GM19328 (cell line): ENCODE results near the gene PPEF1.
A peak's percentile ranks its signal among the peaks of the same experiment; 100 is the strongest.
"Not testable (repeated sequence)": the region's sequence is repeated elsewhere in the genome, so short reads cannot be mapped to it uniquely, and the experiment has no call there.

ENCODE experiments used
- ATAC-seq: cut with Tn5 transposase; IDR thresholded peaks from one replicate; pipeline ENCODE4 v1.9.1; 2021; ENCODE audit warnings: mild to moderate bottlenecking, moderate library complexity; ENCODE audit not compliant: unreplicated experiment

The PPEF1 gene

GRCh38 chrX:18793601-18794089 is 86.2 kb downstream of the PPEF1 start:
- no peak for ATAC-seq

DNA sequence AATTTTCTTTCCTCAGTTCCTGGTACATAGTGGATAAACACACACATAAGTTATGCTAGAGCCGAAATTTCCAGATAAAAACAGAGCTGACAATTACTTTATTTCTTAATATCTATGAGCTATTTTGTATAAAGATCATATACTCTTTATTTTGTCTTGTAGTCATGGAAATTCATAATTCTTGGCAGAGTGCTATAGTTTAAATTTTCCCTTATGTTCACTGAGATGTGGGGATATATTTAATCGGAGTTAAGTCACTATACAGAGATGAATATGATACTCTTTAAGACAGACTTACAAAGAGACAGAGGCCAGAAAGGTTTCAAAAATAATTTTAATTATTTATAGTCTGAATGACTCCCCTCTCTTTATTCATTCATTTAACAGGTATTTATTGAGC is 89.7 kb downstream of the PPEF1 start:
- no peak for ATAC-seq

- ATAC-seq, result no peak
Observed at GRCh38 chrX:18799911-18800310, 92.5 kb downstream of the PPEF1 start.

GRCh38 chrX:18809641-18810040 is 102.2 kb downstream of the PPEF1 start:
- no peak for ATAC-seq

- ATAC-seq, result no peak
Observed at GRCh38 chrX:18810416-18810815, 103.0 kb downstream of the PPEF1 start.

- no peak for ATAC-seq
Observed at GRCh38 chrX:18825375-18825774, 117.9 kb downstream of the PPEF1 start.

GRCh38 chrX:18828832-18829404 is 121.5 kb downstream of the PPEF1 start:
- no peak for ATAC-seq

DNA sequence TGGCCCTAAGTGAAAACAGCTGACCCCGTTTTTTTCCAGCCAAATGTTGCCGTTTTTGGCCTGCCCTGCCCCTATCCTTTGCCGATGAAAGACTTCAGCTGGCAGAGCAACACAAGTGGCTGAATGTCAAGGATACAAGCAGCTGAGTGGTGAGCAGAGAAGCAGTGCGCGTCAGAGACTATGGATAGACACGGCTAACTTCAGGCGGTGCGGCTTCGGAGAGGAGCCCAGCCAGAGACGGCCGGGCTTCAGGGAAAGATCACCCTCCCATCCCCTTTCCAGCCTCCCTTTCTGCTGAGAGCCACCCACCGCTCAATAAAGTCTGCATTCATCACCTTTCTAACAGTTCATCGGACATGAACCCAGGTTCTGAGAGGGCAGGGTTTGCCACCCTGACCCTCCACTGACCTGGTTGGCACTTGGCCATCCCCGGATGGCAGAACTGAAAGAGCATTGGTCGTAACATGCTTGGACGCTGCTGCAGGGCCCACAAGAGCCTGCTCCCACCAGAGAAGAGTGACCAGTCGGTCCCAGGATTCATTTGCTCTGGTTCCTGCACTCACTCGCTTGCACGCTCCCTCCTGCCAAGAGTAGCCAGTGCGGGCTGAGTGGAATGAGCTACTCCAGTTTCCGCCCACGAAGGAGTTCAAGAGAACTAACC is 125.8 kb downstream of the PPEF1 start:
- no peak for ATAC-seq

DNA sequence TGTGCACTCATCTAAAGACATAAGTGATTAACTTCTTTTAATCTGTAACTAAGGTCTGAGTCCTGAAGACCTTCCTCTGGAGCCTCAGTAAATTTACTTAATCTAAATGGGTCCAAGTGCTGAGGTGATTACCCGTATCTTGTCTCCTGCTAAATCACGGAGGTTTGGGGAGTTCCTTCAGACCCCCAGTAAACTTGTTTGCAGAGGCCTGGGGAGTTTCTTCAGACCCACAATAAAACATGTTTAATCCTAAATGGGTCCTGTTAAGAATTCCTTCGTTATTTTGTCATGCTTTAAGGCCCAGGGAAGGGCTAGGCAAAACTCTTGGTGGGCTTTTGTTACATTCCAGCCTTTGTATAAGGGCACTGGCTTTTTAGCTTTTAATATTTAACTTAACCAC is 140.5 kb downstream of the PPEF1 start:
- not testable (repeated sequence) for ATAC-seq

DNA sequence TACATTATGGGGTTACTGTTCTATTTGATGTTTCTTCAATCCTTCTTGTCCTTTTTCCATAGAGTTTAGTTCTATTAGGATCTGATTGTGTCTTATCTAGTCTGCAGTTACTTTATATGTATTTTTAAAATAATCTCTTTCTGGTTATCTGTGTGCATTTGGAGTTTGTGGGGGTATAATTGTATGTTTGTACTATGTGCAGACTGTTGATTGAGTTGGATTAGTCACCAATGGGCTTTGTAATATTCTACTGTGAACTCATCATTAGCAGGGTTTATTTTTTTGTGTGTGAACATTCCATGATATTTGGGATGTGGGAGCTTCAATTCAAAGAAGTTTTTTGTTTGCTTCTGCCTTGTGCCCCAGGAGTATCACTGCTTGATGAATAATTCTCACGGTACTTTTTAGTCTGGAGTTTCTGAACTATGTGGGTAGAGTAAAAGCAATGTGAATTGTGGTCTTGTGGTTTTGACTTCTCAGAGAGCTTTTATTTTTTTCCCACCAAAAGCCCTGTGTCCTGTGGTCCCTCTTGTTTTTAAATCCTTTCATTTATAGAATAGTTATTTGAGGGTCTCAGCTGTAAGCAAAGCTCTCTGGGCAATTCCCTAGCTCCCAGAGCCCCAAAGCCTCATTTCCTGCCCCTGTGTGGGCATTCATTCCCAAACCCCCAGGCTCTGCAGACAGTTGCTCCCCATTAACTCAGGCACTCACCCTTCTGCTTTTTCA is 148.6 kb downstream of the PPEF1 start:
- ATAC-seq, result peak; percentile 86

DNA sequence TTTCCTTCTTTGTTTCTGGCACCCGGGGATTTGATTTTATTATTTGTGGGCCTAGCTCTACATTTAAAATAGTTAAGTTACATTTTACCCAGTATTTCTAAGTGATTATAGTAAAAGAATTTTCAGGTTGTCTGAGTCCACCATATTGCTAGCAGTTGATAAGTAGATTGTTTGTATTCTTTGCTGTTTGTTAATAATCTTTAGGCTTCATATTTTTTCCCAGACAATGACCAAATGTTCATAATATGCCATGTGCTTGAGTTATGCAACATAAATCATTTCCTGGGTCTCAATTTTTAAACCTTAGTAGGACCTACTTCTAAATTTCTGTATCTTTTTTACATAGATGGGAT is 149.2 kb downstream of the PPEF1 start:
- ATAC-seq, result no peak

GRCh38 chrX:18861511-18861910 is 154.1 kb downstream of the PPEF1 start:
- no peak for ATAC-seq

- no peak for ATAC-seq
Observed at GRCh38 chrX:18864390-18864920, 157.0 kb downstream of the PPEF1 start.

DNA sequence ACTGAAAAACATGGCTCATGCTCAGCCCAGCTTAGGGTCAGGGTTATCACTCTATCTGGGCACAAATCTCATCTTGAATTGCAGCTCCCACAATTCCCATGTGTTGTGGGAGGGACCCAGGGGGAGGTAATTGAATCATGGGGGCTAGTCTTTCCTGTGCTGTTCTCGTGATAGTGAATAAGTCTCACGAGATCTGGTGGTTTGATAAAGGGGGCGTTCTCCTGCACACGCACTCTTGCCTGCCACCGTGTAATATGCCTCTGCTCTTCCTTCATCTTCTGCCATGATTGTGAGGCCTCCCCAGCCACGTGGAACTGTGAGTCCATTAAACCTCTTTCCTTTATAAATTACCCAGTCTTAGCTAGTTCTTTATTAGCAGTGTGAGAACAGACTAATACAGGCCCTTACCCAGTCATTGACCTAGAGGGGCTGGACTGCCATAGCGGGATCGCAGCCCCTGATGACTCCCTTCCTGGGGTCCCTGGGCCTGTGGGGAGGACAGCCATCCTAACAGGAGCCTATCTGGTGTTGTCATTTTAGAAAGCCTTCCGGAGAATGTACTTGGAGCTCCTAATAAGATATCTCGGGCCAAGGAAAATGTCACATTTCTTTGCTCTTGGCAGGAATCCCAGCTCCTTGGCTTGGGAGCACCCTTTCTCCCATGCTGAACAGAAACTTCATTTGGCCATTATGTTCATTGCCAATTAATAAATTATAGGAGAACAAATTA is 163.9 kb downstream of the PPEF1 start:
- no peak for ATAC-seq

DNA sequence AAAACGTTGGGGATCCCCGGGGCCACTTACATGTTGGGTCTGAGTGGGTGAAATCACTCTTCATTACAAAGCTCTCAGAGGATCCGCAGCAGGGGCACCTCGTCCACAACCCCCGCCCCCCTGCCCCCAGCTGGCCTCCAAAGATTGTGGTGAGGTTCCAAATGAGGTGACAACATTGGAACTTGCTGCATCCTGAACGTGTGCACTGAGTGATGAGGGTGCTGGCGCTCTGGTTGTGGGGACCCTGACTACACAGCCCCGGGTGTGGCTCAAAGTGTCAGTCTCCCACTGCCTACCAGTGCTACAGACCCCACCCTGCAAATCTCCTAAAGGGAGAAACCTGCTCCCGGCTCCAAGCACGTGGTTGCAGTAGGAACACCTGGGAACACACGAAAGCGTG is 164.5 kb downstream of the PPEF1 start:
- no peak for ATAC-seq

DNA sequence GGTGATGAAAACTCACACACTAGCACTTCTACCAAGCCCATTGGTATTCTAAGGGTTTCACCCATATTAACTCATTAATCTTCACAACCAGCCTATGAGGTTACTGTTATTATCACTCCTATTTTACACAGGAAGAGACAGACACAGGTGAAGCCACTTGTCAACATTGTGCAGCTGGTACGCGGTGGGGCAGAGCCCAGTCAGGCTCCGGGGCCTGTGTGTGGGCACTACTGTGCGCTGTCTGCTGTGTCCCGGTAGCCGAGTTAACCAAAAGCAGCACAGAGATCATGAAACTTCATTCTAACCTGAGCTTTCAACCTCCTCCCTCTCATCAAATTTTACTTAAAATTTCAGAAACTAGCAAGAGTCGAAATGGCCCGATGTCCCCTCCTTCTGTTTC is 165.2 kb downstream of the PPEF1 start:
- no peak for ATAC-seq

GRCh38 chrX:18873189-18873791 is 165.8 kb downstream of the PPEF1 start:
- ATAC-seq, result no peak

GRCh38 chrX:18873836-18874235 is 166.4 kb downstream of the PPEF1 start:
- no peak for ATAC-seq

GRCh38 chrX:18874560-18875255 is 167.3 kb downstream of the PPEF1 start:
- ATAC-seq, result no peak

GRCh38 chrX:18875256-18875878 is 167.9 kb downstream of the PPEF1 start:
- ATAC-seq, result no peak
